B cell (primary cell): ENCODE results near the gene FST. TPM values are rescaled to one million over a fixed set of nuclear protein-coding genes. Genes with fewer than 3 reads are reported as not detected.

Experiments
- ATAC-seq: fragments of 200-7000 bp; cut with Tn5 transposase; one replicate; pipeline ENCODE4 v1.10.0; 2021; ENCODE audit warnings: low read depth, mild to moderate bottlenecking, moderate number of reproducible peaks, moderate library complexity
- CTCF ChIA-PET: fragments of 350-600 bp; sonication (Branson Sonifier 250); formaldehyde crosslinking; loops from one replicate; lab custom pipeline; 2021; ENCODE audit warnings: antibody characterized with exemption, inconsistent platforms; lab: Charles Lee
- POLR2A ChIA-PET: fragments of 350-600 bp; sonication (Branson Sonifier 250); formaldehyde crosslinking; loops from one replicate; lab custom pipeline; 2021; ENCODE audit warnings: antibody characterized with exemption; lab: Charles Lee
- DNase-seq: peaks from one replicate; pipeline ENCODE4 v3.0.0; 2013
- H2AFZ ChIP-seq: 2 replicates; pipeline ENCODE4 v1.6.1; 2012; ENCODE audit warnings: mild to moderate bottlenecking, low read depth, low read length; ENCODE audit not compliant: insufficient read depth, poor library complexity, severe bottlenecking
- H3K27ac ChIP-seq, 2 donors: 1 replicate in 1 of 2; 2 replicates in 1 of 2; pipeline ENCODE4 v1.5.1; 2012 to 2013; ENCODE audit warnings: low read length in 2 of 2, mild to moderate bottlenecking in 2 of 2, moderate library complexity in 1 of 2
- H3K27me3 ChIP-seq, 4 experiments: fragments of 200-600 bp in 1 of 4; sonication (generic) in 1 of 4; replicated peaks in 1 of 4; 1 replicate in 2 of 4; 2 replicates in 2 of 4; pipeline versions ENCODE4 v1.6.1 to v1.7.0; 2013 to 2016; ENCODE audit warnings: low read length in 3 of 4, mild to moderate bottlenecking in 2 of 4, mixed read lengths in 1 of 4, moderate library complexity in 1 of 4; ENCODE audit not compliant: insufficient read depth in 4 of 4, control insufficient read depth in 3 of 4; ENCODE audit errors: control extremely low read depth in 1 of 4
- H3K36me3 ChIP-seq, 2 experiments: replicated peaks in 1 of 2; 1 replicate in 1 of 2; 2 replicates in 1 of 2; pipeline versions ENCODE4 v1.6.1 to v1.7.1; 2013; ENCODE audit warnings: low read length in 1 of 2; ENCODE audit not compliant: insufficient read depth in 2 of 2, control insufficient read depth in 1 of 2; ENCODE audit errors: control extremely low read depth in 1 of 2, extremely low read depth in 1 of 2
- H3K4me1 ChIP-seq, 2 donors: fragments of 200-600 bp in 1 of 2; sonication (generic) in 1 of 2; 1 replicate in 1 of 2; 2 replicates in 1 of 2; pipeline versions ENCODE4 v1.5.1 to v1.6.1; 2013 to 2017; ENCODE audit warnings: low read length in 2 of 2; ENCODE audit not compliant: control insufficient read depth in 2 of 2, insufficient read depth in 2 of 2
- H3K4me2 ChIP-seq: replicated peaks from 2 replicates; pipeline ENCODE3; 2012; ENCODE audit warnings: mild to moderate bottlenecking, low read depth, low read length; ENCODE audit not compliant: poor library complexity, severe bottlenecking
- H3K4me3 ChIP-seq, 5 experiments: fragments of 200-600 bp in 1 of 5; sonication (generic) in 1 of 5; 1 replicate in 3 of 5; 2 replicates in 2 of 5; pipeline versions ENCODE4 v1.5.1 to v1.7.0; 2011 to 2016; ENCODE audit warnings: low read length in 4 of 5, mild to moderate bottlenecking in 4 of 5, low read depth in 2 of 5, control low read depth in 1 of 5, moderate library complexity in 1 of 5; ENCODE audit not compliant: insufficient read depth in 1 of 5; ENCODE audit errors: control extremely low read depth in 1 of 5, extremely low read depth in 1 of 5
- H3K79me2 ChIP-seq: fragments of 200-600 bp; sonication (generic); one replicate; pipeline ENCODE4 v1.6.0; 2016; ENCODE audit warnings: low read length; ENCODE audit not compliant: control insufficient read depth, insufficient read depth
- H3K9ac ChIP-seq: fragments of 200-600 bp; sonication (generic); 2 replicates; pipeline ENCODE4 v1.6.1; 2017; ENCODE audit warnings: mild to moderate bottlenecking, low read length, moderate library complexity
- H3K9me3 ChIP-seq, 3 donors: one replicate each; pipeline versions ENCODE4 v1.6.1 to v1.7.1; 2013; ENCODE audit warnings: low read length in 2 of 3; ENCODE audit not compliant: control insufficient read depth in 2 of 3, insufficient read depth in 1 of 3; ENCODE audit errors: control extremely low read depth in 1 of 3
- H4K20me1 ChIP-seq: 2 replicates; pipeline ENCODE4 v1.6.0; 2012; ENCODE audit warnings: mild to moderate bottlenecking, low read length; ENCODE audit not compliant: insufficient read depth, control insufficient read depth, poor library complexity, severe bottlenecking
- H3K27ac Mint-ChIP-seq: one replicate; pipeline ENCODE4 v1.8.0; 2021; ENCODE audit warnings: mixed read lengths
- H3K27me3 Mint-ChIP-seq: one replicate; pipeline ENCODE4 v1.8.0; 2021; ENCODE audit warnings: mixed read lengths
- H3K4me1 Mint-ChIP-seq: one replicate; pipeline ENCODE4 v1.8.0; 2021; ENCODE audit warnings: mixed read lengths
- H3K4me3 Mint-ChIP-seq: one replicate; pipeline ENCODE4 v1.8.0; 2021; ENCODE audit warnings: mixed read lengths
- H3K9me3 Mint-ChIP-seq: one replicate; pipeline ENCODE4 v1.8.0; 2022; ENCODE audit warnings: mixed read lengths; ENCODE audit not compliant: insufficient read depth
- EZH2 ChIP-seq: IDR thresholded peaks from 2 replicates; pipeline ENCODE4 v1.6.1; 2012; ENCODE audit warnings: borderline replicate concordance, low read depth, mild to moderate bottlenecking, moderate library complexity, low read length; ENCODE audit not compliant: insufficient read depth, poor library complexity, severe bottlenecking
- WGBS: methylation state at CpG from one replicate; pipeline ENCODE4 v1.1.5; 2013; ENCODE audit warnings: missing lambda C conversion rate; ENCODE audit not compliant: insufficient coverage; 5-methylcytosine and 5-hydroxymethylcytosine counted together
- intact Hi-C: fragments of 100-400 bp; cut with micrococcal nuclease; formaldehyde crosslinking; loops from one replicate; pipeline ENCODE4 v1.10.0; 2022
- polyA plus RNA-seq: library from polyadenylated mRNA; depleted of rRNA; stranded (reverse); fragments of >200 nt; gene quantifications from 2 replicates; pipeline ENCODE4 v1.2.3, GENCODE V29; 2012
- total RNA-seq, 2 donors: library from RNA; stranded (reverse); fragments of 120-200 nt in 1 of 2; gene quantifications; 1 replicate in 1 of 2; 2 replicates in 1 of 2; pipeline versions ENCODE4 v1.2.3 to v1.2.4, GENCODE V29; 2013 to 2022
- TF ChIP-seq, protein P1 (sequence below): fragments of 200-600 bp; IDR thresholded peaks from one replicate; pipeline ENCODE4 v1.8.0; 2022; ENCODE audit warnings: antibody characterized with exemption, mild to moderate bottlenecking

The FST gene
- total and polyA plus RNA-seq, 2 donors (not counting 1 experiment from before 2014, with no cell fraction given), result not detected

DNA sequence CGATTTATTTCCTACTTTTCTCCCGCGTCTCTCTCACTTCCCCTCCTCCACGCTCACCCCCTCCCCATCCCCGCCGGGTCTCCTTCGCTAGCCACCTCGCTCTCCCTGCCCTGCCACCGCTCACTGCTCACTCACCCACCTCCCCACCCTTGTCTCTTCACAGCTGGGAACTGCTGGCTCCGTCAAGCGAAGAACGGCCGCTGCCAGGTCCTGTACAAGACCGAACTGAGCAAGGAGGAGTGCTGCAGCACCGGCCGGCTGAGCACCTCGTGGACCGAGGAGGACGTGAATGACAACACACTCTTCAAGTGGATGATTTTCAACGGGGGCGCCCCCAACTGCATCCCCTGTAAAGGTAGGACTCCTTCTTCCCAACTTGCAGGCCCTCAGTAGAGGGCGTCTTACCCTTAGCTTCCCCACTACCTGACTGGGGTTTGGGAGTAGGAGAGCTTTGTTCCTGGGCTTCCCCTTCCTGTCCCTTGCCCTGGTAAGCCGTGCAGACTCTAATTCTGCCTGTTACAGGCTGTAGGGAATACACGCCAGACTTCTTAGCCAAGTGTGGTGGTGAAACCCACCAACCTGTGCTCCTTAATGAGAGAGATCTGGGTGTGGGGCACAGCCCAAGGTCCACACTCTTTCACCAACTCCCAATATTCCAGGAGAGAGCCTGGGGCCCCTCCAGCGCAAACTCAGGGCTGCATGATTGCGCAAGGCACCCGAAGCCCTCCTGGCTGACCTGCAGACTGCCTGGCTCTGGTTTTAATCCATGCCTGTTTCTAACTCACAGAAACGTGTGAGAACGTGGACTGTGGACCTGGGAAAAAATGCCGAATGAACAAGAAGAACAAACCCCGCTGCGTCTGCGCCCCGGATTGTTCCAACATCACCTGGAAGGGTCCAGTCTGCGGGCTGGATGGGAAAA is 2.5 kb downstream of the FST start:
- Mint-ChIP-seq H3K9me3 (no peaks in the 10 kb centered on the region), H3K4me1 (peaks cover 39% of the 10 kb centered on the region), H3K27me3 (peaks cover 60% of the 10 kb centered on the region), H3K4me3 (peak overlapping the region; percentile 85), H3K27ac (no peak overlapping the region)
- peak overlapping the region; percentile 92 for H3K4me2 ChIP-seq
- peak; percentile 26 for ATAC-seq
- no peaks in the 10 kb centered on the region for H4K20me1 ChIP-seq
- peak overlapping the region; percentile 77 for H2AFZ ChIP-seq
- H3K4me1 ChIP-seq, result peaks cover 33 to 36% of the 10 kb centered on the region in 2 donors
- H3K36me3 ChIP-seq, result no peaks in the 10 kb centered on the region
- 34% methylated on average over 31 of the region's 35 CpGs for WGBS
- no peak for DNase-seq
- TF ChIP-seq EZH2, result no peak
- TF ChIP-seq, protein P1, sequence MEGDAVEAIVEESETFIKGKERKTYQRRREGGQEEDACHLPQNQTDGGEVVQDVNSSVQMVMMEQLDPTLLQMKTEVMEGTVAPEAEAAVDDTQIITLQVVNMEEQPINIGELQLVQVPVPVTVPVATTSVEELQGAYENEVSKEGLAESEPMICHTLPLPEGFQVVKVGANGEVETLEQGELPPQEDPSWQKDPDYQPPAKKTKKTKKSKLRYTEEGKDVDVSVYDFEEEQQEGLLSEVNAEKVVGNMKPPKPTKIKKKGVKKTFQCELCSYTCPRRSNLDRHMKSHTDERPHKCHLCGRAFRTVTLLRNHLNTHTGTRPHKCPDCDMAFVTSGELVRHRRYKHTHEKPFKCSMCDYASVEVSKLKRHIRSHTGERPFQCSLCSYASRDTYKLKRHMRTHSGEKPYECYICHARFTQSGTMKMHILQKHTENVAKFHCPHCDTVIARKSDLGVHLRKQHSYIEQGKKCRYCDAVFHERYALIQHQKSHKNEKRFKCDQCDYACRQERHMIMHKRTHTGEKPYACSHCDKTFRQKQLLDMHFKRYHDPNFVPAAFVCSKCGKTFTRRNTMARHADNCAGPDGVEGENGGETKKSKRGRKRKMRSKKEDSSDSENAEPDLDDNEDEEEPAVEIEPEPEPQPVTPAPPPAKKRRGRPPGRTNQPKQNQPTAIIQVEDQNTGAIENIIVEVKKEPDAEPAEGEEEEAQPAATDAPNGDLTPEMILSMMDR, result no peak
- intact Hi-C loops, result no loop called here
- H3K9me3 ChIP-seq, result no peaks in the 10 kb centered on the region
- H3K27ac ChIP-seq, result no peak overlapping the region
- H3K79me2 ChIP-seq, result no peaks in the 10 kb centered on the region
- H3K9ac ChIP-seq, result peak overlapping the region; percentile 65
- peaks cover 0 to 43% (median 26%) of the 10 kb centered on the region in 4 experiments for H3K27me3 ChIP-seq
- ChIA-PET CTCF (interaction anchor here (0.6 kb wide), 1 partner anchor 123 kb away, joined by 3 read pairs; no protein-coding TSS in a partner anchor), POLR2A (no interaction called here)
- H3K4me3 ChIP-seq, result peak overlapping the region in 4 of 5 experiments; percentile 40 to 66 (median 58)

GRCh38 chr5:53487436-53487835 is 7.0 kb downstream of the FST start:
- H3K27ac Mint-ChIP-seq, result no peak overlapping the region
- no CpG with 5 or more reads among the region's 1 CpG for WGBS
- H3K4me2 ChIP-seq, result no peak overlapping the region
- no peaks in the 10 kb centered on the region for H3K79me2 ChIP-seq
- H3K4me1 Mint-ChIP-seq, result peaks cover 6% of the 10 kb centered on the region
- no peaks in the 10 kb centered on the region for H4K20me1 ChIP-seq
- no peak for ATAC-seq
- peaks cover 59% of the 10 kb centered on the region for H3K27me3 Mint-ChIP-seq
- H3K36me3 ChIP-seq, result no peaks in the 10 kb centered on the region
- ChIA-PET CTCF (no interaction called here), POLR2A (no interaction called here)
- TF ChIP-seq, protein P1, result no peak
- TF ChIP-seq EZH2, result no peak
- H3K4me3 Mint-ChIP-seq, result no peak overlapping the region
- no peak for DNase-seq
- intact Hi-C loops, result no loop called here
- H3K27ac ChIP-seq, result no peak overlapping the region
- H3K4me3 ChIP-seq, result no peak overlapping the region
- H3K9ac ChIP-seq, result no peak overlapping the region
- peaks cover 5 to 7% of the 10 kb centered on the region in 2 donors for H3K4me1 ChIP-seq
- H3K27me3 ChIP-seq, result peaks cover 0 to 17% (median 13%) of the 10 kb centered on the region in 4 experiments
- H3K9me3 ChIP-seq, result no peaks in the 10 kb centered on the region
- no peak overlapping the region for H2AFZ ChIP-seq
- no peaks in the 10 kb centered on the region for H3K9me3 Mint-ChIP-seq
